MCF 10A (cell line): ENCODE data around the gene MELTF. TPM values are rescaled to one million over a fixed set of nuclear protein-coding genes. Genes with fewer than 3 reads are reported as not detected.

Source experiments
- BruUV-seq: library from RNA; stranded (reverse); fragments of 400-500 nt; replicated peaks from 2 replicates; lab custom pipeline; 2021; lab: Mats Ljungman, UMichigan
- CTCF ChIA-PET: fragments of 300-600 bp; sonication (Branson Sonifier 250); formaldehyde crosslinking; extraction: SDS; loops from one replicate; lab custom pipeline; 2021; ENCODE audit warnings: antibody characterized with exemption, inconsistent platforms; lab: Yijun Ruan, JAX
- POLR2A ChIA-PET: fragments of 300-600, 350-650 bp; sonication (Branson Sonifier 250); formaldehyde crosslinking; extraction: SDS; loops from one replicate; lab custom pipeline; 2020; ENCODE audit warnings: antibody characterized with exemption, inconsistent platforms; lab: Yijun Ruan, JAX
- DNase-seq: peaks from one replicate; pipeline ENCODE4 v3.0.0-alpha.2; 2018; ENCODE audit not compliant: unreplicated experiment
- H3K27ac Mint-ChIP-seq: one replicate; pipeline ENCODE4 v1.8.0; 2022; ENCODE audit warnings: mild to moderate bottlenecking, low read depth, mixed read lengths; ENCODE audit not compliant: unreplicated experiment
- H3K27me3 Mint-ChIP-seq: one replicate; pipeline ENCODE4 v1.8.0; 2022; ENCODE audit warnings: mixed read lengths; ENCODE audit not compliant: insufficient read depth, unreplicated experiment
- H3K36me3 Mint-ChIP-seq: one replicate; pipeline ENCODE4 v1.8.0; 2022; ENCODE audit warnings: mild to moderate bottlenecking, moderate library complexity, mixed read lengths; ENCODE audit not compliant: insufficient read depth, unreplicated experiment
- H3K4me1 Mint-ChIP-seq: one replicate; pipeline ENCODE4 v1.8.0; 2022; ENCODE audit warnings: mixed read lengths; ENCODE audit not compliant: insufficient read depth, unreplicated experiment
- H3K4me3 Mint-ChIP-seq: one replicate; pipeline ENCODE4 v1.8.0; 2022; ENCODE audit warnings: mild to moderate bottlenecking, moderate library complexity, mixed read lengths; ENCODE audit not compliant: unreplicated experiment
- H3K9me3 Mint-ChIP-seq: one replicate; pipeline ENCODE4 v1.8.0; 2022; ENCODE audit warnings: mixed read lengths; ENCODE audit not compliant: unreplicated experiment
- intact Hi-C: fragments of 100-400 bp; cut with micrococcal nuclease; formaldehyde crosslinking; loops from 2 replicates; pipeline ENCODE4 v1.14.1; 2022
- total RNA-seq: library from RNA; stranded (reverse); gene quantifications from 2 replicates; pipeline ENCODE4 v1.2.3, GENCODE V29; 2022
- TF ChIP-seq, protein P1 (sequence below): fragments of 200-600 bp; IDR thresholded peaks from one replicate; pipeline ENCODE4 v1.8.0; 2022; ENCODE audit warnings: antibody characterized with exemption, mild to moderate bottlenecking; ENCODE audit not compliant: unreplicated experiment

The MELTF gene
- total RNA-seq, 1 experiment from 2014 or later, result 9.1 TPM

DNA sequence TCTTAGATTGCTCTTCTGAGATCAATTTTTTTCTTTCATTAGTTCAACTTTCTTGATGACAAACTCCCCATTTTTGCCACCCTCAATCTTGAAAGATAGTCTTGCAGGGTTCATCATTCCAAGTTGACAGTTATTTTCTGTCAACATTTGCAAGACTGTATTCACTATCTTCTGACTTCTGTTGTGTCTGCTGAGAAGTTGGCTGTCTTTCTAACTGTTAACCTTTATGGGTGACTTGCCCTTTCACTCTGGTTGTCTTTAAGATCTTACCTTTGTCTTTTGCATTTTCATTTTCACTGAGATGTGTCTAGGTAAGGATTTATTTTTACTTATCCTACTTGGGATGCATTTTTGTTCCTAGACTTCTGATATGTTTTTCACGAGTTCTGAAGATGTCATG is 46.4 kb downstream of the MELTF start:
- Mint-ChIP-seq H3K4me3 (no peak overlapping the region), H3K9me3 (peaks cover 19% of the 10 kb centered on the region), H3K36me3 (peaks cover 6% of the 10 kb centered on the region), H3K27ac (no peak overlapping the region), H3K4me1 (no peaks in the 10 kb centered on the region), H3K27me3 (peaks cover 27% of the 10 kb centered on the region)
- ChIA-PET POLR2A (interaction anchor here (1.1 kb wide), 1 partner anchor 41 kb away, joined by 3 read pairs; the partner anchor contains the start of gene NCBP2), CTCF (interaction anchor here (1.8 kb wide), 1 partner anchor 10 kb away, joined by 4 read pairs; no protein-coding TSS in a partner anchor)
- intact Hi-C loops, result no loop called here
- no TSS peak for BruUV-seq
- no peak for DNase-seq
- TF ChIP-seq, protein P1, sequence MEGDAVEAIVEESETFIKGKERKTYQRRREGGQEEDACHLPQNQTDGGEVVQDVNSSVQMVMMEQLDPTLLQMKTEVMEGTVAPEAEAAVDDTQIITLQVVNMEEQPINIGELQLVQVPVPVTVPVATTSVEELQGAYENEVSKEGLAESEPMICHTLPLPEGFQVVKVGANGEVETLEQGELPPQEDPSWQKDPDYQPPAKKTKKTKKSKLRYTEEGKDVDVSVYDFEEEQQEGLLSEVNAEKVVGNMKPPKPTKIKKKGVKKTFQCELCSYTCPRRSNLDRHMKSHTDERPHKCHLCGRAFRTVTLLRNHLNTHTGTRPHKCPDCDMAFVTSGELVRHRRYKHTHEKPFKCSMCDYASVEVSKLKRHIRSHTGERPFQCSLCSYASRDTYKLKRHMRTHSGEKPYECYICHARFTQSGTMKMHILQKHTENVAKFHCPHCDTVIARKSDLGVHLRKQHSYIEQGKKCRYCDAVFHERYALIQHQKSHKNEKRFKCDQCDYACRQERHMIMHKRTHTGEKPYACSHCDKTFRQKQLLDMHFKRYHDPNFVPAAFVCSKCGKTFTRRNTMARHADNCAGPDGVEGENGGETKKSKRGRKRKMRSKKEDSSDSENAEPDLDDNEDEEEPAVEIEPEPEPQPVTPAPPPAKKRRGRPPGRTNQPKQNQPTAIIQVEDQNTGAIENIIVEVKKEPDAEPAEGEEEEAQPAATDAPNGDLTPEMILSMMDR, result no peak

DNA sequence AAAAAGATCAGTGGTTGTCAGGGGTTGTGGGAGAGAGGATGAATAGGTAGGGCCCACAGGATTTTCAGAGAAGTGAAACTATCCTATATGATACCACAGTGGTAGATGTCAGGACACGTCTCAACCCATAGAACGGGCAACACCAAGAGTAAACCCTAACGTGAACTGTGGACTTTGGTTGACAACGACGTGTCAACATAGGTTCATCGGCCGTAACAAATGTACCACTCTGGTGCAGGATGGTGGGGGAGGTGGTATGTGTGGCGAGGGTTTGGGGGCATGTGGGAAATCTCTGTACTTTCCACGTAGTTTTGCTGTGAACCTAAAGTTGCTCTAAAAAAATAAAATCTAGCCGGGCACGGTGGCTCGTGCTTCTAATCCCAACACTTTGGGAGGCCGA is 48.0 kb downstream of the MELTF start:
- no TSS peak for BruUV-seq
- POLR2A ChIA-PET, result no interaction called here
- Mint-ChIP-seq H3K4me3 (no peak overlapping the region), H3K27ac (no peak overlapping the region), H3K27me3 (peaks cover 27% of the 10 kb centered on the region), H3K4me1 (no peaks in the 10 kb centered on the region), H3K36me3 (peaks cover 6% of the 10 kb centered on the region), H3K9me3 (peaks cover 19% of the 10 kb centered on the region)
- TF ChIP-seq, protein P1, result no peak
- DNase-seq, result no peak
- CTCF ChIA-PET, result interaction anchor here (1.3 kb wide), 1 partner anchor 12 kb away, joined by 4 read pairs; no protein-coding TSS in a partner anchor
- intact Hi-C loops, result no loop called here

DNA sequence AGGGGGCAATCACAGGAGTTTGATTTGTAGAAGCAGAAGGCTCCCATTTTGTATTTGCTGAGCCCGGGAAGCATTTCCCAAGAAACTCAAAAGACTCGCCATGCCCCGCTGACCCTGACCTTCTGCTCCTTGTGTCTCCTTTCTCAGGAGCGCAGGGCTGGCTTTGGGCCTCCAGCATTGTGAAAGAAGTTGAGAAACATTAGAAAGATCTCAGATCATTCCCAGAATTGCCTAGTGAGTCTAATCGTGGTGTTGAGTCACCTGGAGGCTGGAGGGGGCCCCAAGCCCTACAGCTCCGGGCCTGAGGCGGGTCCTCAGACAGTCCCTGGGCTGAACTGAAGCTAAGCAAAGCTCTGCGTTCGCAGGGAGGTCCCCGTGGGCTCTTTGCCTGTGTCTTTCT is 50.1 kb downstream of the MELTF start:
- POLR2A ChIA-PET, result no interaction called here
- CTCF ChIA-PET, result interaction anchor here (1.0 kb wide), 1 partner anchor 9 kb away, joined by 4 read pairs; no protein-coding TSS in a partner anchor
- Mint-ChIP-seq H3K4me3 (no peak overlapping the region), H3K4me1 (no peaks in the 10 kb centered on the region), H3K27me3 (peaks cover 18% of the 10 kb centered on the region), H3K9me3 (peaks cover 17% of the 10 kb centered on the region), H3K36me3 (peaks cover 6% of the 10 kb centered on the region), H3K27ac (no peak overlapping the region)
- peak; percentile 82 for DNase-seq
- TF ChIP-seq, protein P1, result no peak
- no TSS peak for BruUV-seq
- intact Hi-C loops, result no loop called here

DNA sequence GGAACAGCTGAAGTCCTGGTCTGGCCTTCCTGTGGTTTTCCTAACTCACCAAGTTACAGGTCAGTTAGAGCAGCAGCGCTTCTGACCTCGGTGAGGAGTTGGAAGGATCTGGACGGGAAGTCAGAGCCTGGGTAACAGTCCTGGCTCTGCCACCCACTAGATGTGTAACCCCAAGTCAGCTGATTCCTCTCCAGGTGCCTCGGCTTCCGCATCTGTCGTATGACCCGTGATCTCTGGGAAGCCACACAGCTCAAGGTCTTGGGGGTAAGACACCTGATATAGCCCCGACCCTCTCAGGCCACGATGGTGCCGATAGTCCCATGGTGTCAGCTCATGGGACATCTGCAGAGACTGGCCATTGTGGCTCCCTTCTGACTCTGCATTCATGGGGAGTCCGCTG is 52.7 kb downstream of the MELTF start:
- CTCF ChIA-PET, result interaction anchor here (0.6 kb wide), 2 partner anchors 41 to 102 kb away, joined by 3 to 7 read pairs; no protein-coding TSS in a partner anchor
- no peak overlapping the region for H3K4me3 Mint-ChIP-seq
- intact Hi-C loops, result no loop called here
- H3K9me3 Mint-ChIP-seq, result no peaks in the 10 kb centered on the region
- DNase-seq, result no peak
- H3K36me3 Mint-ChIP-seq, result no peaks in the 10 kb centered on the region
- H3K4me1 Mint-ChIP-seq, result no peaks in the 10 kb centered on the region
- no TSS peak for BruUV-seq
- TF ChIP-seq, protein P1, result no peak
- POLR2A ChIA-PET, result no interaction called here
- H3K27me3 Mint-ChIP-seq, result no peaks in the 10 kb centered on the region
- no peak overlapping the region for H3K27ac Mint-ChIP-seq
